Right lobe of liver (tissue), 6 donors: ENCODE measurements around the gene SNAP25. TPM values are rescaled to one million over a fixed set of nuclear protein-coding genes. Genes with fewer than 3 reads are reported as not detected.

Experiments used
- ATAC-seq, 4 donors: fragments of 200-7000 bp; cut with Tn5 transposase; one replicate each; pipeline ENCODE4 v1.9.1; 2020; ENCODE audit warnings: mild to moderate bottlenecking in 4 of 4, moderate library complexity in 4 of 4
- DNase-seq, 3 donors: peaks; one replicate each; pipeline ENCODE4 v3.0.0-alpha.2; 2020
- H3K27ac ChIP-seq, 3 donors: fragments of 200-600 bp; one replicate each; pipeline ENCODE4 v1.8.0; 2022
- H3K27me3 ChIP-seq, 2 donors: fragments of 200-600 bp; one replicate each; pipeline ENCODE4 v1.8.0; 2022
- H3K36me3 ChIP-seq, 4 donors: fragments of 200-600 bp; sonication (generic) in 1 of 4; one replicate each; pipeline versions ENCODE4 v1.5.1 to v1.8.0; 2017 to 2022; ENCODE audit warnings: control low read depth in 1 of 4
- H3K4me1 ChIP-seq, 4 donors: fragments of 200-600 bp; sonication (generic) in 1 of 4; one replicate each; pipeline versions ENCODE4 v1.5.1 to v1.8.0; 2017 to 2022; ENCODE audit warnings: control low read depth in 1 of 4
- H3K4me3 ChIP-seq, 3 donors: fragments of 200-600 bp; one replicate each; pipeline ENCODE4 v1.8.0; 2022
- H3K9me3 ChIP-seq, 4 donors: fragments of 200-600 bp; sonication (generic) in 1 of 4; one replicate each; pipeline versions ENCODE4 v1.5.1 to v1.8.0; 2017 to 2022; ENCODE audit warnings: control low read depth in 1 of 4
- CTCF ChIP-seq, 4 donors: fragments of 200-600 bp in 3 of 4; fragments of 450-650 bp in 1 of 4; IDR thresholded peaks; one replicate each; pipeline versions ENCODE4 v1.5.1 to v1.8.0; 2016 to 2022; ENCODE audit warnings: antibody characterized with exemption in 4 of 4, mild to moderate bottlenecking in 2 of 4
- POLR2A ChIP-seq: fragments of 450-650 bp; IDR thresholded peaks from one replicate; pipeline ENCODE4 v1.6.1; 2017; ENCODE audit warnings: antibody characterized with exemption, mild to moderate bottlenecking
- WGBS: methylation state at CpG from one replicate; pipeline ENCODE4 v1.1.6; 2018; ENCODE audit warnings: low coverage, low lambda C conversion rate; ENCODE audit not compliant: insufficient coverage; ENCODE audit errors: missing lambda C conversion rate; 5-methylcytosine and 5-hydroxymethylcytosine counted together
- intact Hi-C, 2 donors: fragments of 100-400 bp; cut with DNase I; formaldehyde crosslinking; loops; one replicate each; pipeline versions ENCODE4 v1.11.2 to v1.14.1; 2022
- total RNA-seq, 6 experiments: library from RNA; depleted of rRNA in 2 of 6; stranded (reverse); fragments of >200 nt in 2 of 6; fragmentation: NEBNext Ultra II Directional in 3 of 6; extraction: Animal tissue kit (Norgen Biotek cat#: 25700) in 3 of 6; gene quantifications; one replicate each; pipeline versions ENCODE4 v1.1.0 to v1.2.4, GENCODE V29; 2016 to 2023
- donor health status: DM: no; HTN: yes; CAD: no.
- donor health status: DM: no; HTN: no; CAD: no.
- donor health status: DM: no; HTN: no; CAD: no.
- donor health status: DM: no; HTN: yes; CAD: no.
- donor health status: DM: no; HTN: yes; CAD: no.

The SNAP25 gene
- total RNA-seq, 6 experiments from 2014 or later, result 0.23 to 0.32 TPM; not detected in 4

GRCh38 chr20:10249822-10250221 lies 31.2 kb downstream of the SNAP25 start:
- Histone ChIP-seq H3K9me3 (no peaks in the 10 kb centered on the region), H3K4me1 (no peaks in the 10 kb centered on the region), H3K36me3 (no peaks in the 10 kb centered on the region), H3K27me3 (no peaks in the 10 kb centered on the region), H3K27ac (no peak overlapping the region), H3K4me3 (no peak overlapping the region)
- ATAC-seq (no peak), DNase-seq (no peak)
- WGBS, result 81% methylated on average over 2 of the region's 2 CpGs
- intact Hi-C loops, result no loop called here
- TF ChIP-seq POLR2A (no peak), CTCF (IDR thresholded peaks at IDR 0.05) (no peak)

GRCh38 chr20:10250902-10251301 lies 32.3 kb downstream of the SNAP25 start:
- no peaks in the 10 kb centered on the region for H3K4me1 ChIP-seq
- no peak overlapping the region for H3K27ac ChIP-seq
- WGBS, result 66% methylated on average over 5 of the region's 5 CpGs
- intact Hi-C loops, result no loop called here
- H3K4me3 ChIP-seq, result no peak overlapping the region
- TF ChIP-seq CTCF (IDR thresholded peaks at IDR 0.05) (no peak), POLR2A (no peak)
- no peaks in the 10 kb centered on the region for H3K36me3 ChIP-seq
- no peak for ATAC-seq
- H3K27me3 ChIP-seq, result no peaks in the 10 kb centered on the region
- DNase-seq, result no peak
- no peaks in the 10 kb centered on the region for H3K9me3 ChIP-seq

GRCh38 chr20:10253780-10254179 lies 35.1 kb downstream of the SNAP25 start:
- no peaks in the 10 kb centered on the region for H3K27me3 ChIP-seq
- H3K4me3 ChIP-seq, result no peak overlapping the region
- no peak for DNase-seq
- intact Hi-C loops, result no loop called here
- no peak for TF ChIP-seq POLR2A
- TF ChIP-seq CTCF (IDR thresholded peaks at IDR 0.05), result no peak
- no peaks in the 10 kb centered on the region for H3K36me3 ChIP-seq
- H3K4me1 ChIP-seq, result no peaks in the 10 kb centered on the region
- 40% methylated on average over 1 of the region's 3 CpGs for WGBS
- ATAC-seq, result no peak
- no peaks in the 10 kb centered on the region for H3K9me3 ChIP-seq
- H3K27ac ChIP-seq, result no peak overlapping the region

GRCh38 chr20:10255846-10256245 lies 37.2 kb downstream of the SNAP25 start:
- Histone ChIP-seq H3K36me3 (no peaks in the 10 kb centered on the region), H3K27me3 (no peaks in the 10 kb centered on the region), H3K27ac (no peak overlapping the region), H3K9me3 (no peaks in the 10 kb centered on the region), H3K4me3 (no peak overlapping the region), H3K4me1 (no peaks in the 10 kb centered on the region)
- WGBS, result 61% methylated on average over 1 of the region's 1 CpG
- no peak for ATAC-seq
- TF ChIP-seq CTCF (IDR thresholded peaks at IDR 0.05), result no peak
- TF ChIP-seq POLR2A, result no peak
- intact Hi-C loops, result no loop called here
- no peak for DNase-seq

- Histone ChIP-seq H3K9me3 (no peaks in the 10 kb centered on the region), H3K27ac (no peak overlapping the region), H3K4me1 (peaks cover 0 to 8% (median 3%) of the 10 kb centered on the region in 4 donors), H3K36me3 (no peaks in the 10 kb centered on the region), H3K4me3 (no peak overlapping the region), H3K27me3 (no peaks in the 10 kb centered on the region)
- intact Hi-C loops, result no loop called here
- ATAC-seq (no peak), DNase-seq (no peak)
- no peak for TF ChIP-seq CTCF (IDR thresholded peaks at IDR 0.05)
- no peak for TF ChIP-seq POLR2A
Observed at GRCh38 chr20:10259166-10259565, 40.5 kb downstream of the SNAP25 start.
